Left kidney (tissue), 2 donors: Measurements from ENCODE around the gene SLC6A1. TPM values are rescaled to one million over a fixed set of nuclear protein-coding genes. Genes with fewer than 3 reads are reported as not detected.

ENCODE experiments used
- DNase-seq: peaks from one replicate; pipeline ENCODE4 v3.0.0-alpha.2; 2013
- polyA plus RNA-seq: library from polyadenylated mRNA; unstranded; fragments of 120-200 nt; gene quantifications from one replicate; pipeline ENCODE4 v1.2.1, GENCODE V29; 2013; ENCODE audit not compliant: insufficient read length

SLC6A1 gene
- polyA plus RNA-seq, 1 donor = 1.7 TPM

DNA sequence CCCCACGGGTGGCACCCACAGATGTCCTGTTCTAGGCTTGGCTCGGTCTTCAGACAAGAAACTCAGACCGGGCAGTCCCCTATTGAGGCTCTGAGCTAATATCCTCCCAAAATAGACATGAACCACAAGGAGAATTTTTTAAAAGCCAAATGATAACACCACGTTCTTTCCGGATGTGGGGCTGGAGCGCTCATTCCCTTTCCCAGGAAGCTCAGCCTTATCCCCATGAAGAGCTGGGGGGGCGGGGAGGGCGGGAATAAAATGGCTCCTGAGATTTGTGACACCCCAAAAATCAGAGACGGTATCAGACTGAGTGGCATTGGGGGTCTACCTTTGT is 1.1 kb downstream of the SLC6A1 start:
- DNase-seq = no peak

GRCh38 chr3:10994306-10994705 is 1.8 kb downstream of the SLC6A1 start:
- DNase-seq = no peak

- no peak for DNase-seq
These were observed 3.3 kb downstream of the SLC6A1 start for GRCh38 chr3:10995871-10996270.

DNA sequence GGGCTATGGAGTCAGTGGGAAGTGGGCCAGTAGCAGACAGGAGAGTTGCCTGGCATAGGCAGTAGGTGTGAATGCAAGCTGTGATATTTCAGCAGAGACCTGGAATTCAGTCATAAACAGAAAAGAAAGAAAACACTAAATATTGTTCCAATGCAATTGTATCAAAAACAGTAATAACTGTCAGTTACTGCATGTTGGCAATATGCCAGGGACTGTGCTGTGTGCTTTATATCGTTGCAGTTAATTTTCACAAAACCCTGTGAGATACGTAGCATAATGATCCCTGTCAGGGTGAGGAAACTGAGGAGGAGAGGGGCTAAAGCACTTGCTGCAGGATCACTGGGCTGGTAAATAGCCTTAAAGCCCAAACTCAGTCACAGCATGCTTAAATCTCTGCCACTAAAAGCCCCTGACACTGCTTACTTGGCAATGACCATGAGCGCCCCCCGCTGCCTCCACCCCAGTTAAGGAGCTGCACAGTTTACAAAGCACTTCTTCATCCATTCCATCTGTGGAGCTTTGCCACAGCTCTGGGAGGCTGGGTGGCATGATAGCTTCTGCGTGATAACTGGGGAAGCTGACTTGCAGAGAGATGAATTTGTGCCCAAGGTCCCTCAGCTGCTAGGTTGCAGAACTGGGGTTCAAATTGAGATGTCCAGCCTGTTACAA is 3.9 kb downstream of the SLC6A1 start:
- no peak for DNase-seq

GRCh38 chr3:10997196-10997595 is 4.6 kb downstream of the SLC6A1 start:
- no peak for DNase-seq

GRCh38 chr3:10998542-10998941 is 6.0 kb downstream of the SLC6A1 start:
- DNase-seq = no peak

- no peak for DNase-seq
These were observed 6.9 kb downstream of the SLC6A1 start for GRCh38 chr3:10999221-11000107.

DNA sequence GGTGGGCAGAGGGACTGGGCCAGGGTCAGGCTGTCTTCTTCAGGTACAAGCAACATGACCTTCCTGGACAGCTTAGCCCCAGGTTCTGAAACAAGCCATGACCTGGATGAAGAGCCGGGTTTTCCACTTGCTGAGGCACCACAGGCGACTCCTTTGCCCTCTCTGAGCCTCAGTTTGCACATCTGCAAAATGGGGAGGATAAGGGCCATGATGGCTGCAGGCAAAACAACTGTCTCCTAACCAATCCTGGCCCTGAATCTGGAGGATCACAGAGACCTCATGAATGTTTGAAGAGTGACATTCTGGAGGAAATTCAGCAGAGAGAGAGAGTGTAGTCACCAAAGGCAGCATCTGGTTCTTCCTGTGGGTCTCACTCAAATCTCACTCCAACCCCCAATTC is 8.0 kb downstream of the SLC6A1 start:
- DNase-seq = no peak

- DNase-seq = no peak
These were observed 8.6 kb downstream of the SLC6A1 start for GRCh38 chr3:11001020-11001657.

DNA sequence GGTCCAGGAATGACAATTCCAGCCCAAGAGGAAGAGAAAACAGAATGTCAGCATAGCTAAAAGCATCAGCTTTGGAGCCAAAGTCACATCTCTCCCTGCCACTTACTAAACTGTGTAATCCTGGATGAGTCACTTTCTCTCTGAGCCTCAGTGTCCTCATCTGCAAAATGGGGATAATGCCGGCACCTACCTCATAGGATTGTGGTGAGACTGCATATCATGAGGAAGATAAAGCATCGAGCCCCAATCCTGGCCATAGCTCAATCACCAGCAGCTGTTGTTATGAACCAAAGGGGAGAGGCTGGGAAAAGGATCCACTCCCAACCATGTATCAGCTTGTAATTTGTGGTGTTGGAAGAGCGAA is 9.1 kb downstream of the SLC6A1 start:
- no peak for DNase-seq

DNA sequence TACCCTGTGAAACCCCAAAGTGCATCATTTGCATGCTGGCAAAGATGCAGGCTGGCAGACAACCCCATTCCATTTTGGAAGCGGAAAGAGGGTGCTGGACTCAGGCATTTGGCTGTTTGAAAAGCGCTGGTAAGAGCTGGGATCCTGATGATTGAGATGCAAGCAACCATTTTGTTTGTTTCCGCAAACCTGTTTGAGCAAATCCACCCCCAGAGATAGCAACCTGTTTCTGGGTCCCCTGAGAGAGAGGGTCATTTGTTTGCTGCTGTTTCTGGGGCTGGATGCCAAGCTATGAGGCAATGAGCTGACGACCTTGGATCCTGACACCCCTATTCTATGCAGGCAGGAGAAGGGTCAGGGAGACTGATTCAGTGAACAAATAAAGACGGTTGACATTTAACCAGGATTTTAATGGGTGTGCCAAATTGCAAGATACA is 9.8 kb downstream of the SLC6A1 start:
- no peak for DNase-seq

DNA sequence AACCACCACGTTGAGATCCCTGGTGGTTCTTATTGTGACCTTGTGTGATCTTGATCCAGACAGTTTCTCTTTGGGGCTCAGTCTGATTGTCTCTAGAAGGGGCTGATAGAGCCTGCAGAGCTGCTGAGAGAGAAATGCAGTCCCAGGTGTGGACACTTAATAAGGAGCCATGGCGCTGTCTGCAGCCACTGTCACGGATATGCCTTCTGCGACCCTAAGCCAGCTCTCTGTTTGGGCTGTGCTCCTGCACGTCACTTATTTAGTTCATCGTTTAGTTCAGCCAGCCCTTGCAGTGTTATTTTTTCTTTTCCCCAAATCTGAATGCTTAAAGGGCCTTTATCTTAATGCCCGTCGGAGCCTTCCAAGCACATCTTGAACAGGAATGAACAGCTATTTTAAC is 12.0 kb downstream of the SLC6A1 start:
- no peak for DNase-seq

DNA sequence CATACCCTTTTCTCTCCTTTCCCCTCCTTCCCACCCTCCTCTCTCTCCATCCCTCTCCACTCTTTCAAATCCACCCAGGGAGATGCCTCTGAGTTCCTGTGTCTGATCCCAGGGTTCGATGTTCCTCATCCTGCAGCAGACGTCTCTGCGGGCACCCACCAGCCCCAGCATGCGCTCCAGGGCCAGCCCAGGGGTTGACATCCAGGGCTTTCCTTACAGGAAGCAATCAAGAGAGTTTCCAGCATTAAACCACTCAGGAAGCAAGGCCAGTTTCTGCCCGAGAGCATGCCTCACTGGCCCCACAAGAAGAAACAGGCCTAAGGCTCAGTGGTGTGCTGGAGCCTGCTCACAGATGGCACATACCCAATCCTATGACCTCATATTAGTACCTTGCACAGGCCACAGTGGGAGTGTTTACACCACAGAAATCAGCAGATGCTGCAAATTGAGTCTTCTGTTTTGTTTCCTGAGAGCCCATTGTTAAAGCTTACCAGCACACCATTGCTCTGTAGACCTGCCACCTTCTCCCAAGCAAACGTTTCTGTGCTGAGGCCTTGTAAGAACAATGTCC is 13.2 kb downstream of the SLC6A1 start:
- no peak for DNase-seq

GRCh38 chr3:11006986-11007933 is 14.7 kb downstream of the SLC6A1 start:
- DNase-seq = no peak

DNA sequence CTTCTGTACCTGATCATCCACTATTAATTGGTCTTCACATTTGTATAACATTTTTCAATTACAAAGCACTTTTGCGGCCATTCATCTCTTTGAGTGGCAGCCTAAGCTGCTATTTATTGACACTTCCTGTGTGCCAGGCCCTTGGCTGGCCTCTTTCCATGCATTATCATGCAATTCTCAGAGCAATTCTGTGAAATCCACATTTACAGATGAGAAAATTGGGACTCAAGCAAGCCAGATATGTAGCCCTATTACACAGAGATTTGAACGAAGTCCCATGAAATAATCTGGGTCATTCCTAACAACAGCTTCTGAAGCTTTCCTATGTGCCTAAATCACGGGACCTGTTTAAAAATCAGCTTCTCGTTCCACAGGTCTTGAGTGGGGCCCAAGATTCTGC is 17.4 kb downstream of the SLC6A1 start:
- no peak for DNase-seq

GRCh38 chr3:11010426-11011165 is 18.0 kb downstream of the SLC6A1 start:
- DNase-seq = no peak

DNA sequence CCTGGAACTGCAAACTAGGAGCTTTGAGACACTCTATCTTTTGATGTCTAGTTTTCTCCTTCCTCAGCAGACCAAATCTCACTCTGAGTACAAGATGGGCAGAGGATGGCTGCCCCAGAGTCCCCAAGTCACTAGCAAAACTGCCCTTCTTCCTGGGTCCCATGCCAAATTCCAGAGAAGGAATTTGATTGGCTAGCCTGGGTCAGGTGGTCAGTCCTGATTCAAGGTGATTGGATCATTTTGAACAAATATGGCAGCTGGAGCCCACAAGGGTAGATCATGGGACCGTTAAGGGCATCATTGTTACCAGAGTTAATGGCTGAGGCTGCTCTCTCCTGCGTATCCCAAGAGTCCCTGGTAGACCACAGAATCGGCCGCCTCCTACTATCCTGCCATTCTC is 21.7 kb downstream of the SLC6A1 start:
- no peak for DNase-seq

DNA sequence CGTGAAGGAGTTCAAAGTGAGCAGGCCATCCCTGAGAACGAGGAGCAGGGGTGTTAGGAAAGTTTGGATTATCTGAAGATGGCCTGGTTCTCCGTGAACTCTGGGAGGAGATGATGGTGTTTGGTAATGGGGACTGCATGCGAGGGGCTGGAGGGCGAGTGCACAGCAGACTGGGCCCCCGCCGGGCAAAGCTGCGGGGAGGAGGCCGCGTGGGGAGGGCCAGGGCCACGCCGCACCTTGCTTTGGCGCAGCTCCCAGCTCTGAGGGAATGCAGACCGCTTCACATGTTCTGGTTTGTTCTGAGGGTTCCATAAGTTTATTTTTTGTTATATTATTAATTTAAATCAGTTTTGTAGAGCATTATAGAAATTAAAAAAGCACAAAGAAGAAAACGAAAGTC is 22.2 kb downstream of the SLC6A1 start:
- DNase-seq = no peak

DNA sequence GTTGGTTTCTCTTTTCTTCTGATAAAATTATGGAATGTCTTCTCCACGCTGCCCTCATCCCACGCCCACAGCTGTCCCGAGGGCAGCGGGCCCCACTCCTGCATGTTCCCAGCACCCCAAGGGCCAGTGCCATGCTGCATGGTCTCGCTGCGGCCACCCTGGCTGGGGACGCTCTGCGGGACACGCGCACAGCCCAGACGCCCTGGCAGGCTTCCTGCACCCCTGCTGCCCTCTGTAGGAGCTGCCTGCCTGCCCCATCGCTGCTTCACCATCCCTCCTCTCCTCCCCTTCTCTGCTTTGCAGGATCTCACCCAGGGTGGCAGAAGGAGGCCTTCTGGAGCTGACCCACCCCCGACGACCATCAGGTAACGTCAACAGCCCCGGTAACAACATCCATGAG is 22.8 kb downstream of the SLC6A1 start:
- DNase-seq = no peak

DNA sequence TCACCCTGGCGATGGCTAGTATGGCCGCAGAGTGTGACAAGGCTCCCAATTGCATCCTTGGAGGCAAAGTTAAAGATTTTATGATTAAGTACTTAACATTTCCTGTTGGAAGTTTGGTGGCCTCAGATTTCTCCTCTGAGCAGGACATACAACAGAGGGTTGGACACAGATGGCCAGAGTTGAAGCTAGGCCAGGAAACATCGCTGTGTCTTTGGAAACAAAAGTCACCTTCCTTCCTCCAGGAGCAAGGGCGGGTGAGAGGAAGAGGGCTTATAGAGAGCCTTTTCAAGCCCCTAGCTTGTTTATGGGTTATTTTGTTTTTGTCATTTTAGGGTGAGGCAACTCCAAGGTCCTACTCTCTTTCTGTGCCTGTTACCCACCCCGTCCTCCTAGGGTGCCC is 24.2 kb downstream of the SLC6A1 start:
- no peak for DNase-seq
